ENCODE data around the gene LPP. TPM values are rescaled to one million over a fixed set of nuclear protein-coding genes. Genes with fewer than 3 reads are reported as not detected.

Gene LPP
- polyA plus RNA-seq, 1 donor (not counting 4 experiments of a cell fraction or from before 2014, with no cell fraction given): 16.0 TPM

DNA sequence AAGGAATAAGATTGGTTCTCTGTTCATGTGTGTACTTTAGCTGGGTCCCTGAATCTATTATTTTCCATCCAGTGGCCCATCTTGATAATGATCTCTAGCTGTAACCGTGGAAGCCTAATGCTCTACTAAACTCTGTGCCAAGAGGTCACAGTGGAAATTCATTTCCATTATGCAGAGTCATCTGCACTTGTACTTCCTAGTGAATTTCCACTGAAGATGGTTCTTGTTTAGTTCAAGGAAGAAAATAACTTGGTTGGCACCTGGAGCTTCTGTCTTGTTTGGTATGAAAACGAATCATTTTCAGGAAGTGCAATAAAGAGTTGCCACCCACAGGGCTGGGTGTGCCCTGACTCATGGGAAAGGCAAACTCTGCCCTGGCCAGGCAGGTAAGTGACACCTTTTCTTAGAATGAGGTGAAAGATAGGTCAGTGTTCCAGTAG, 10.3 kb downstream of the LPP start:
- no peak overlapping the region for H3K9ac ChIP-seq (ENCODE audit: control insufficient read depth, extremely low read depth, insufficient read depth, low read length)
- peaks cover 13% of the 10 kb centered on the region for H3K4me1 ChIP-seq (ENCODE audit: control insufficient read depth, extremely low read depth, insufficient read depth, low read length)
- H3K4me2 ChIP-seq (ENCODE audit: control insufficient read depth, extremely low read depth, insufficient read depth, low read depth, low read length): peak overlapping the region; percentile 24
- FAIRE-seq: no peak
- peaks cover 6% of the 10 kb centered on the region for H4K20me1 ChIP-seq (ENCODE audit: control insufficient read depth, extremely low read depth, insufficient read depth, low read length)
- no peak overlapping the region for H2AFZ ChIP-seq (ENCODE audit: control insufficient read depth, low read length)
- no peak overlapping the region for H3K4me3 ChIP-seq (ENCODE audit: control insufficient read depth in 2 of 3, extremely low read depth in 1 of 3, insufficient read depth in 2 of 3, low read depth in 1 of 3, low read length in 3 of 3)
- TF ChIP-seq, protein P1, sequence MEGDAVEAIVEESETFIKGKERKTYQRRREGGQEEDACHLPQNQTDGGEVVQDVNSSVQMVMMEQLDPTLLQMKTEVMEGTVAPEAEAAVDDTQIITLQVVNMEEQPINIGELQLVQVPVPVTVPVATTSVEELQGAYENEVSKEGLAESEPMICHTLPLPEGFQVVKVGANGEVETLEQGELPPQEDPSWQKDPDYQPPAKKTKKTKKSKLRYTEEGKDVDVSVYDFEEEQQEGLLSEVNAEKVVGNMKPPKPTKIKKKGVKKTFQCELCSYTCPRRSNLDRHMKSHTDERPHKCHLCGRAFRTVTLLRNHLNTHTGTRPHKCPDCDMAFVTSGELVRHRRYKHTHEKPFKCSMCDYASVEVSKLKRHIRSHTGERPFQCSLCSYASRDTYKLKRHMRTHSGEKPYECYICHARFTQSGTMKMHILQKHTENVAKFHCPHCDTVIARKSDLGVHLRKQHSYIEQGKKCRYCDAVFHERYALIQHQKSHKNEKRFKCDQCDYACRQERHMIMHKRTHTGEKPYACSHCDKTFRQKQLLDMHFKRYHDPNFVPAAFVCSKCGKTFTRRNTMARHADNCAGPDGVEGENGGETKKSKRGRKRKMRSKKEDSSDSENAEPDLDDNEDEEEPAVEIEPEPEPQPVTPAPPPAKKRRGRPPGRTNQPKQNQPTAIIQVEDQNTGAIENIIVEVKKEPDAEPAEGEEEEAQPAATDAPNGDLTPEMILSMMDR (optimal IDR thresholded peaks at IDR 0.05 in 1 of 3, IDR thresholded peaks at IDR 0.05 in 1 of 3, conservative IDR thresholded peaks at IDR 0.05 in 1 of 3; ENCODE audit: extremely low read depth in 1 of 3, insufficient read depth in 2 of 3, low read length in 3 of 3): no peak
- no peak for TF ChIP-seq EZH2 (IDR thresholded peaks at IDR 0.05; ENCODE audit: low read length)
- H3K79me2 ChIP-seq (ENCODE audit: control insufficient read depth, insufficient read depth, low read length): peaks cover 90% of the 10 kb centered on the region
- no peaks in the 10 kb centered on the region for H3K9me1 ChIP-seq (ENCODE audit: control insufficient read depth, extremely low read depth, insufficient read depth, low read length)
- no peak overlapping the region for H3K27ac ChIP-seq (ENCODE audit: control insufficient read depth, insufficient read depth, low read length)
- no peaks in the 10 kb centered on the region for H3K36me3 ChIP-seq (ENCODE audit: control insufficient read depth in 2 of 2, extremely low read depth in 1 of 2, insufficient read depth in 2 of 2, low read length in 2 of 2)
- dilution Hi-C loops (cut with MboI; ENCODE audit: extremely low pct_ligation_motif_present, low sequenced_read_pairs): no loop called here
- H3K9me3 ChIP-seq (ENCODE audit: control insufficient read depth, low read depth, low read length): no peaks in the 10 kb centered on the region
- no peaks in the 10 kb centered on the region for H3K27me3 ChIP-seq (ENCODE audit: control insufficient read depth, extremely low read depth, insufficient read depth, low read length)
- no peak for DNase-seq (ENCODE audit: low read depth, low spot score)

DNA sequence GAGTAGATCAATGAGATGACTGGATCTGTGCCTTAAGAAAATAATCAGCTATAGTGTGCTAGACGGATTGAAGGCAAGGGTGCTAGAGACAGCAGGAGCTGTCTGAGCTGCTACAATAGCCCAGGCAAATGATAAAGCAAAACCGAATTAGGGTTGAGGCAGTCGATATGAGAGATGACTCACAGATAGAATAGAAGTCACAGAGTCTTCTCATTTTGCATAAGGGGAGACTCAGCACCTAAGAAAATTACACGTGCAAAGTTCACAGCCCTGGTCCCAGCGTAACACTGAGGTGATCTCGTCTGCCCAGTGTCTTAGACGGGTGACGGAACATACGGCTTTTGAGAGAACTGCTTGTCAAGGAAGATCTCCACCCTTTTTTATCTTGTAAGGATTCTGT, 11.6 kb downstream of the LPP start:
- Histone ChIP-seq H3K9me3 (ENCODE audit: control insufficient read depth, low read depth, low read length) (no peaks in the 10 kb centered on the region), H3K9ac (ENCODE audit: control insufficient read depth, extremely low read depth, insufficient read depth, low read length) (no peak overlapping the region), H4K20me1 (ENCODE audit: control insufficient read depth, extremely low read depth, insufficient read depth, low read length) (peaks cover 6% of the 10 kb centered on the region), H3K27ac (ENCODE audit: control insufficient read depth, insufficient read depth, low read length) (no peak overlapping the region), H2AFZ (ENCODE audit: control insufficient read depth, low read length) (no peak overlapping the region), H3K4me1 (ENCODE audit: control insufficient read depth, extremely low read depth, insufficient read depth, low read length) (peaks cover 19% of the 10 kb centered on the region), H3K9me1 (ENCODE audit: control insufficient read depth, extremely low read depth, insufficient read depth, low read length) (no peaks in the 10 kb centered on the region), H3K4me2 (ENCODE audit: control insufficient read depth, extremely low read depth, insufficient read depth, low read depth, low read length) (no peak overlapping the region), H3K79me2 (ENCODE audit: control insufficient read depth, insufficient read depth, low read length) (peaks cover 89% of the 10 kb centered on the region), H3K4me3 (ENCODE audit: control insufficient read depth in 2 of 3, extremely low read depth in 1 of 3, insufficient read depth in 2 of 3, low read depth in 1 of 3, low read length in 3 of 3) (no peak overlapping the region), H3K36me3 (ENCODE audit: control insufficient read depth in 2 of 2, extremely low read depth in 1 of 2, insufficient read depth in 2 of 2, low read length in 2 of 2) (no peaks in the 10 kb centered on the region), H3K27me3 (ENCODE audit: control insufficient read depth, extremely low read depth, insufficient read depth, low read length) (no peaks in the 10 kb centered on the region)
- TF ChIP-seq, protein P1 (optimal IDR thresholded peaks at IDR 0.05 in 1 of 3, IDR thresholded peaks at IDR 0.05 in 1 of 3, conservative IDR thresholded peaks at IDR 0.05 in 1 of 3; ENCODE audit: extremely low read depth in 1 of 3, insufficient read depth in 2 of 3, low read length in 3 of 3): no peak
- no peak for TF ChIP-seq EZH2 (IDR thresholded peaks at IDR 0.05; ENCODE audit: low read length)
- DNase-seq (ENCODE audit: low read depth, low spot score) (no peak), FAIRE-seq (no peak)
- dilution Hi-C loops (cut with MboI; ENCODE audit: extremely low pct_ligation_motif_present, low sequenced_read_pairs): no loop called here

Measured in keratinocyte (primary cell).